Sigmoid colon (tissue), 7 donors: Measurements from ENCODE around the gene KNDC1. TPM values are rescaled to one million over a fixed set of nuclear protein-coding genes. Genes with fewer than 3 reads are reported as not detected.
"Not testable (repeated sequence)": the region's sequence is repeated elsewhere in the genome, so short reads cannot be mapped to it uniquely, and the experiment has no call there.

ENCODE experiments used
- DNase-seq: peaks from one replicate; pipeline ENCODE4 v3.0.0-alpha.2; 2019
- H3K27ac ChIP-seq, 4 donors: fragments of 200-600 bp; sonication (generic); one replicate each; pipeline ENCODE4 v1.5.1; 2016 to 2019; ENCODE audit warnings: mild to moderate bottlenecking in 1 of 4
- H3K27me3 ChIP-seq, 3 donors: fragments of 200-600 bp; sonication (generic); one replicate each; pipeline ENCODE4 v1.5.1; 2019; ENCODE audit warnings: mild to moderate bottlenecking in 1 of 3
- H3K36me3 ChIP-seq, 4 donors: fragments of 200-600 bp; sonication (generic); one replicate each; pipeline ENCODE4 v1.5.1; 2016 to 2019
- H3K4me1 ChIP-seq, 4 donors: fragments of 200-600 bp; sonication (generic); one replicate each; pipeline ENCODE4 v1.5.1; 2017 to 2019
- H3K4me3 ChIP-seq, 4 donors: fragments of 200-600 bp; sonication (generic); one replicate each; pipeline ENCODE4 v1.5.1; 2017 to 2019; ENCODE audit warnings: mild to moderate bottlenecking in 2 of 4, moderate library complexity in 1 of 4
- H3K9me3 ChIP-seq, 4 donors: fragments of 200-600 bp in 3 of 4; sonication (generic) in 3 of 4; one replicate each; pipeline versions ENCODE4 v1.5.1 to v1.6.1; 2013 to 2019
- CTCF ChIP-seq, 4 experiments: fragments of 450-650 bp in 3 of 4; fragments of 200-600 bp in 1 of 4; IDR thresholded peaks; one replicate each; pipeline ENCODE4 v1.5.1; 2016 to 2019; ENCODE audit warnings: antibody characterized with exemption in 4 of 4, mild to moderate bottlenecking in 3 of 4, moderate library complexity in 2 of 4
- EP300 ChIP-seq, 4 donors: sonication (generic); formaldehyde crosslinking; IDR thresholded peaks; one replicate each; pipeline ENCODE4 v1.6.1; 2017; ENCODE audit warnings: antibody characterized with exemption in 4 of 4
- POLR2A ChIP-seq, 2 donors: fragments of 450-650 bp; IDR thresholded peaks; one replicate each; pipeline ENCODE4 v1.6.1; 2016; ENCODE audit warnings: antibody characterized with exemption in 2 of 2, mild to moderate bottlenecking in 2 of 2, moderate library complexity in 2 of 2
- POLR2AphosphoS5 ChIP-seq, 4 donors: sonication (generic); formaldehyde crosslinking; IDR thresholded peaks; one replicate each; pipeline ENCODE4 v1.6.1; 2017; ENCODE audit warnings: antibody characterized with exemption in 4 of 4
- WGBS, 2 donors: extraction: QIAGEN DNeasy Blood & Tissue Kit; methylation state at CpG; one replicate each; pipeline ENCODE4 v1.1.7; 2013; 5-methylcytosine and 5-hydroxymethylcytosine counted together
- intact Hi-C: fragments of 100-400 bp; cut with DNase I; formaldehyde crosslinking; loops from one replicate; pipeline ENCODE4 v1.15.1; 2023
- polyA plus RNA-seq, 3 donors: library from polyadenylated mRNA; stranded (reverse); fragments of 200-250 nt; gene quantifications; one replicate each; pipeline ENCODE4 v1.2.3, GENCODE V29; 2013
- total RNA-seq, 4 donors: library from RNA; depleted of rRNA; stranded (reverse); fragments of >200 nt; gene quantifications; one replicate each; pipeline ENCODE4 v1.1.0, GENCODE V29; 2016
- donor health status: healthy with polysubstance abuse.
- donor health status: Bipolar disorder and iron deficiency.
- donor health status: healthy.

Gene KNDC1
- total and polyA plus RNA-seq, 7 donors = under 0.01 to 1.9 (median 0.26) TPM; not detected in 1

- no peaks in the 10 kb centered on the region for H3K27me3 ChIP-seq
- H3K4me3 ChIP-seq = no peak overlapping the region
- DNase-seq = no peak
- TF ChIP-seq POLR2AphosphoS5 (IDR thresholded peaks at IDR 0.05) = no peak
- TF ChIP-seq POLR2A (IDR thresholded peaks at IDR 0.05) = no peak
- peaks cover 0 to 25% (median 16%) of the 10 kb centered on the region in 4 donors for H3K4me1 ChIP-seq
- no peaks in the 10 kb centered on the region for H3K9me3 ChIP-seq
- intact Hi-C loops = loop anchor here (5.0 kb wide), 1 partner anchor 113 kb away; the partner anchor contains the start of gene PAOX
- no peaks in the 10 kb centered on the region for H3K36me3 ChIP-seq
- 8 to 39% methylated on average over 9 of the region's 9 CpGs for WGBS, 2 donors
- no peak overlapping the region for H3K27ac ChIP-seq
Observed at GRCh38 chr10:133264461-133264860, 104.4 kb downstream of the KNDC1 start.

GRCh38 chr10:133265052-133265451 lies 105.0 kb downstream of the KNDC1 start:
- intact Hi-C loops, H3K9me3 ChIP-seq, H3K27ac ChIP-seq, H3K4me3 ChIP-seq, H3K27me3 ChIP-seq, H3K36me3 ChIP-seq, DNase-seq: not testable (repeated sequence)
- peaks cover 0 to 21% (median 16%) of the 10 kb centered on the region in 4 donors for H3K4me1 ChIP-seq
- 23 to 65% methylated on average over 10 of the region's 10 CpGs for WGBS, 2 donors

GRCh38 chr10:133266056-133266795 lies 106.2 kb downstream of the KNDC1 start:
- Histone ChIP-seq H3K9me3 (no peaks in the 10 kb centered on the region), H3K4me3 (no peak overlapping the region), H3K27me3 (no peaks in the 10 kb centered on the region), H3K27ac (no peak overlapping the region), H3K36me3 (no peaks in the 10 kb centered on the region), H3K4me1 (peaks cover 0 to 11% (median 9%) of the 10 kb centered on the region in 4 donors)
- TF ChIP-seq POLR2AphosphoS5 (IDR thresholded peaks at IDR 0.05) (no peak), EP300 (IDR thresholded peaks at IDR 0.05) (no peak), CTCF (IDR thresholded peaks at IDR 0.05) (no peak), POLR2A (IDR thresholded peaks at IDR 0.05) (no peak)
- no peak for DNase-seq
- WGBS, 2 donors = 92 to 94% methylated on average over 21 of the region's 21 CpGs
- intact Hi-C loops = no loop called here

- intact Hi-C loops = no loop called here
- no peaks in the 10 kb centered on the region for H3K27me3 ChIP-seq
- no peaks in the 10 kb centered on the region for H3K36me3 ChIP-seq
- H3K4me3 ChIP-seq = no peak overlapping the region
- no peaks in the 10 kb centered on the region for H3K9me3 ChIP-seq
- H3K4me1 ChIP-seq = peaks cover 0 to 7% (median 4%) of the 10 kb centered on the region in 4 donors
- H3K27ac ChIP-seq = no peak overlapping the region
- TF ChIP-seq POLR2A (IDR thresholded peaks at IDR 0.05) = no peak
- TF ChIP-seq EP300 (IDR thresholded peaks at IDR 0.05) = no peak
- TF ChIP-seq CTCF (IDR thresholded peaks at IDR 0.05) = no peak
- TF ChIP-seq POLR2AphosphoS5 (IDR thresholded peaks at IDR 0.05) = no peak
- WGBS, 2 donors = 74 to 87% methylated on average over 14 of the region's 14 CpGs
- DNase-seq = no peak
Observed at GRCh38 chr10:133267293-133267692, 107.3 kb downstream of the KNDC1 start.

GRCh38 chr10:133267829-133268228 lies 107.8 kb downstream of the KNDC1 start:
- WGBS, 2 donors = 88 to 91% methylated on average over 22 of the region's 22 CpGs
- peaks cover 0 to 1% (median 0%) of the 10 kb centered on the region in 4 donors for H3K4me1 ChIP-seq
- H3K36me3 ChIP-seq = no peaks in the 10 kb centered on the region

More at GRCh38 chr10:133267829-133268228, 107.8 kb downstream of the KNDC1 start:
- DNase-seq = no peak
- no peak for TF ChIP-seq POLR2A (IDR thresholded peaks at IDR 0.05)
- no peak for TF ChIP-seq POLR2AphosphoS5 (IDR thresholded peaks at IDR 0.05)
- no peak for TF ChIP-seq CTCF (IDR thresholded peaks at IDR 0.05)
- TF ChIP-seq EP300 (IDR thresholded peaks at IDR 0.05) = no peak
- Histone ChIP-seq H3K9me3 (no peaks in the 10 kb centered on the region), H3K4me3 (no peak overlapping the region), H3K27me3 (no peaks in the 10 kb centered on the region), H3K27ac (no peak overlapping the region)
- intact Hi-C loops = no loop called here
